H1 (cell line): ENCODE measurements around the gene NR0B2. TPM values are rescaled to one million over a fixed set of nuclear protein-coding genes. Genes with fewer than 3 reads are reported as not detected.

ENCODE experiments used
- CTCF ChIA-PET: fragments of 300-600 bp; sonication (Branson Sonifier 250); formaldehyde crosslinking; loops from one replicate; lab custom pipeline; 2021; ENCODE audit not compliant: partially characterized antibody; lab: Charles Lee
- POLR2A ChIA-PET: fragments of 300-600 bp; sonication (Branson Sonifier 250); formaldehyde crosslinking; loops from one replicate; lab custom pipeline; 2021; ENCODE audit warnings: inconsistent platforms; ENCODE audit not compliant: partially characterized antibody; lab: Charles Lee
- DNase-seq, 2 experiments: peaks; one replicate each; pipeline versions ENCODE4 v3.0.0 to v3.0.0-alpha.2; 2010 to 2022; ENCODE audit warnings: low spot score in 2 of 2, low read depth in 1 of 2, mixed read lengths in 1 of 2
- FAIRE-seq: peaks from 2 replicates; lab custom pipeline; 2011; peaks lifted over from hg19 to GRCh38; lab: Jason Lieb, UNC
- H2AFZ ChIP-seq: 2 replicates; pipeline ENCODE4 v1.8.1; 2012; ENCODE audit warnings: low read length, inconsistent platforms
- H2AK5ac ChIP-seq: 2 replicates; pipeline ENCODE4 v1.6.1; 2013; ENCODE audit warnings: low read depth, low read length
- H2BK120ac ChIP-seq: replicated peaks from 2 replicates; pipeline ENCODE3; 2013; ENCODE audit warnings: low read depth, low read length, inconsistent platforms
- H2BK12ac ChIP-seq: 2 replicates; pipeline ENCODE4 v1.6.1; 2013; ENCODE audit warnings: low read depth, low read length
- H2BK15ac ChIP-seq: 2 replicates; pipeline ENCODE4 v1.6.1; 2013; ENCODE audit warnings: low read length
- H2BK20ac ChIP-seq: 2 replicates; pipeline ENCODE4 v1.6.1; 2013; ENCODE audit warnings: low read length
- H2BK5ac ChIP-seq: 2 replicates; pipeline ENCODE4 v1.6.1; 2013; ENCODE audit warnings: low read depth, low read length
- H3K14ac ChIP-seq: 2 replicates; pipeline ENCODE4 v1.6.1; 2013; ENCODE audit warnings: inconsistent platforms; ENCODE audit not compliant: insufficient read length
- H3K18ac ChIP-seq: 2 replicates; pipeline ENCODE4 v1.6.1; 2013; ENCODE audit warnings: low read length; ENCODE audit errors: extremely low read depth
- H3K23ac ChIP-seq: 2 replicates; pipeline ENCODE4 v1.6.1; 2013; ENCODE audit warnings: inconsistent platforms; ENCODE audit not compliant: insufficient read length
- H3K23me2 ChIP-seq: 2 replicates; pipeline ENCODE4 v1.6.1; 2013; ENCODE audit warnings: low read depth, low read length
- H3K27ac ChIP-seq: 2 replicates; pipeline ENCODE4 v1.6.1; 2011; ENCODE audit warnings: low read depth, low read length, inconsistent platforms
- H3K27me3 ChIP-seq, 4 experiments: replicated peaks in 1 of 4; 1 replicate in 1 of 4; 2 replicates in 3 of 4; pipeline versions ENCODE4 v1.6.1 to v1.8.1; 2011 to 2013; ENCODE audit warnings: low read length in 3 of 4, mild to moderate bottlenecking in 3 of 4, inconsistent platforms in 2 of 4, mixed read lengths in 2 of 4, moderate library complexity in 1 of 4; ENCODE audit not compliant: control insufficient read depth in 3 of 4, insufficient read depth in 3 of 4; ENCODE audit errors: extremely low read depth in 1 of 4
- H3K36me3 ChIP-seq, 4 experiments: 2 replicates each; pipeline versions ENCODE4 v1.6.1 to v1.8.1; 2011 to 2013; ENCODE audit warnings: mild to moderate bottlenecking in 4 of 4, low read length in 3 of 4, moderate library complexity in 2 of 4, control low read depth in 1 of 4, inconsistent platforms in 1 of 4; ENCODE audit not compliant: insufficient read depth in 4 of 4, control insufficient read depth in 2 of 4
- H3K4ac ChIP-seq: replicated peaks from 2 replicates; pipeline ENCODE3; 2013; ENCODE audit warnings: low read length, low read depth, mixed read lengths, inconsistent platforms; ENCODE audit not compliant: insufficient read length
- H3K4me1 ChIP-seq, 4 experiments: replicated peaks in 1 of 4; 1 replicate in 1 of 4; 2 replicates in 3 of 4; pipeline versions ENCODE4 v1.6.1 to v1.8.1; 2011 to 2013; ENCODE audit warnings: low read length in 3 of 4, inconsistent platforms in 2 of 4, mixed read lengths in 1 of 4; ENCODE audit not compliant: insufficient read depth in 4 of 4, control insufficient read depth in 3 of 4
- H3K4me2 ChIP-seq, 2 experiments: 2 replicates each; pipeline versions ENCODE4 v1.6.1 to v1.8.1; 2011 to 2013; ENCODE audit warnings: low read depth in 2 of 2, low read length in 2 of 2, control low read depth in 1 of 2, inconsistent platforms in 1 of 2, mild to moderate bottlenecking in 1 of 2; ENCODE audit not compliant: insufficient read depth in 1 of 2
- H3K4me3 ChIP-seq, 4 experiments: fragments of 200-600, 300-600 bp in 1 of 4; sonication (generic), shearing (Covaris generic), sonication (Bioruptor Twin) in 1 of 4; 2 replicates each; pipeline versions ENCODE4 v1.5.1 to v1.8.1; 2011 to 2016; ENCODE audit warnings: low read length in 4 of 4, low read depth in 3 of 4, control low read depth in 2 of 4, inconsistent platforms in 2 of 4, mild to moderate bottlenecking in 2 of 4, mixed read lengths in 1 of 4, moderate library complexity in 1 of 4; ENCODE audit not compliant: insufficient read depth in 2 of 4; ENCODE audit errors: extremely low read depth in 1 of 4
- H3K56ac ChIP-seq: replicated peaks from 2 replicates; pipeline ENCODE3; 2013; ENCODE audit warnings: low read depth, mild to moderate bottlenecking, mixed read lengths, low read length, inconsistent platforms; ENCODE audit not compliant: insufficient read length
- H3K79me1 ChIP-seq: 2 replicates; pipeline ENCODE4 v1.6.1; 2013; ENCODE audit warnings: low read depth, low read length, control low read depth
- H3K79me2 ChIP-seq, 2 experiments: 2 replicates each; pipeline versions ENCODE4 v1.6.1 to v1.8.1; 2012 to 2013; ENCODE audit warnings: low read length in 2 of 2, mild to moderate bottlenecking in 2 of 2, inconsistent platforms in 1 of 2; ENCODE audit not compliant: insufficient read depth in 2 of 2, control insufficient read depth in 1 of 2
- H3K9ac ChIP-seq, 4 experiments: replicated peaks in 1 of 4; 1 replicate in 1 of 4; 2 replicates in 3 of 4; pipeline versions ENCODE4 v1.6.1 to v1.8.1; 2011 to 2013; ENCODE audit warnings: low read depth in 3 of 4, low read length in 3 of 4, control low read depth in 2 of 4, mild to moderate bottlenecking in 2 of 4, moderate library complexity in 2 of 4, inconsistent platforms in 1 of 4; ENCODE audit errors: extremely low read depth in 1 of 4
- H3K9me3 ChIP-seq, 2 experiments: 2 replicates each; pipeline versions ENCODE4 v1.6.1 to v1.8.1; 2012 to 2013; ENCODE audit warnings: mild to moderate bottlenecking in 2 of 2, moderate library complexity in 2 of 2, control low read depth in 1 of 2, inconsistent platforms in 1 of 2, low read depth in 1 of 2, low read length in 1 of 2, mixed read lengths in 1 of 2; ENCODE audit not compliant: insufficient read depth in 2 of 2
- H4K20me1 ChIP-seq, 2 experiments: replicated peaks in 1 of 2; 2 replicates each; pipeline versions ENCODE3 to v1.8.1; 2011 to 2013; ENCODE audit warnings: inconsistent platforms in 2 of 2, low read length in 2 of 2, mild to moderate bottlenecking in 1 of 2; ENCODE audit not compliant: insufficient read depth in 2 of 2, control insufficient read depth in 1 of 2
- H4K5ac ChIP-seq: 2 replicates; pipeline ENCODE4 v1.6.1; 2013; ENCODE audit warnings: low read length, low read depth, mixed read lengths, inconsistent platforms; ENCODE audit not compliant: insufficient read length
- H4K8ac ChIP-seq: 2 replicates; pipeline ENCODE4 v1.8.0; 2013; ENCODE audit warnings: mild to moderate bottlenecking, moderate library complexity, low read length, inconsistent platforms; ENCODE audit not compliant: insufficient read depth; ENCODE audit errors: extremely low read depth
- H4K91ac ChIP-seq: replicated peaks from 2 replicates; pipeline ENCODE3; 2013; ENCODE audit warnings: low read length, mixed read lengths, inconsistent platforms; ENCODE audit not compliant: insufficient read length
- ATF2 ChIP-seq: IDR thresholded peaks from 2 replicates; pipeline ENCODE4 v1.6.1; 2012; ENCODE audit warnings: low read length, inconsistent platforms
- ATF3 ChIP-seq: IDR thresholded peaks from 2 replicates; pipeline ENCODE4 v1.6.1; 2011; ENCODE audit warnings: low read depth, mild to moderate bottlenecking, low read length; ENCODE audit not compliant: insufficient read depth
- BACH1 ChIP-seq: IDR thresholded peaks from 2 replicates; pipeline ENCODE4 v1.6.1; 2012; ENCODE audit warnings: low read length, improper control_type of control experiment
- BCL11A ChIP-seq, 2 experiments: IDR thresholded peaks; one replicate each; pipeline ENCODE4 v1.6.1; 2011; ENCODE audit warnings: low read depth in 2 of 2, low read length in 2 of 2, mild to moderate bottlenecking in 2 of 2
- CHD2 ChIP-seq: IDR thresholded peaks from 2 replicates; pipeline ENCODE4 v1.6.1; 2012; ENCODE audit warnings: low read length, improper control_type of control experiment
- CREB1 ChIP-seq: IDR thresholded peaks from 2 replicates; pipeline ENCODE4 v1.6.1; 2012; ENCODE audit warnings: inconsistent platforms
- EGR1 ChIP-seq: IDR thresholded peaks from 2 replicates; pipeline ENCODE4 v1.6.1; 2011; ENCODE audit warnings: low read depth, low read length, borderline replicate concordance
- EZH2 ChIP-seq: fragments of 200-600 bp; sonication (generic); IDR thresholded peaks from 2 replicates; pipeline ENCODE4 v1.7.1; 2012; ENCODE audit warnings: low read depth, mild to moderate bottlenecking, moderate library complexity, low read length, inconsistent platforms; ENCODE audit not compliant: severe bottlenecking
- FOSL1 ChIP-seq: IDR thresholded peaks from 2 replicates; pipeline ENCODE4 v1.6.1; 2011; ENCODE audit warnings: mild to moderate bottlenecking, low read depth, low read length, moderate library complexity; ENCODE audit not compliant: insufficient read depth
- RAD21 ChIP-seq, 2 experiments: IDR thresholded peaks in 1 of 2; conservative IDR thresholded peaks in 1 of 2; 2 replicates each; pipeline ENCODE4 v1.6.1; 2011; ENCODE audit warnings: low read depth in 2 of 2, low read length in 2 of 2, improper control_type of control experiment in 1 of 2, inconsistent platforms in 1 of 2, mild to moderate bottlenecking in 1 of 2, moderate library complexity in 1 of 2
- SP2 ChIP-seq: IDR thresholded peaks from 2 replicates; pipeline ENCODE4 v1.6.1; 2012; ENCODE audit warnings: mild to moderate bottlenecking, low read length, inconsistent platforms
- SP4 ChIP-seq: IDR thresholded peaks from 2 replicates; pipeline ENCODE4 v1.6.1; 2012; ENCODE audit warnings: low read length, inconsistent platforms
- WGBS, 2 experiments: shearing (Covaris generic) in 1 of 2; methylation state at CpG; one replicate each; pipeline versions ENCODE4 v1.1.6 to v1.1.7; 2013 to 2015; ENCODE audit warnings: low lambda C conversion rate in 2 of 2, mixed read lengths in 2 of 2, inconsistent platforms in 1 of 2, low coverage in 1 of 2, missing lambda C conversion rate in 1 of 2; ENCODE audit not compliant: insufficient replicate concordance in 2 of 2, insufficient coverage in 1 of 2, insufficient read length in 1 of 2; ENCODE audit errors: extremely low coverage in 1 of 2, missing lambda C conversion rate in 1 of 2; 5-methylcytosine and 5-hydroxymethylcytosine counted together
- polyA plus RNA-seq, 7 experiments: library from polyadenylated mRNA; depleted of rRNA in 3 of 7; stranded (reverse) in 5 of 7; unstranded in 2 of 7; fragments of >200 nt in 5 of 7; fragments of 200-250 nt in 2 of 7; gene quantifications; 1 replicate in 5 of 7; 2 replicates in 1 of 7; 4 replicates in 1 of 7; pipeline versions ENCODE4 v1.2.1 to v1.2.3, GENCODE V29; 2011 to 2013; ENCODE audit warnings: missing spikeins in 2 of 7, mixed read lengths in 2 of 7
- total RNA-seq: library from RNA; stranded (reverse); fragmentation: NEBNext Ultra II Directional; extraction: Animal tissue kit (Norgen Biotek cat#: 25700); gene quantifications from 2 replicates; pipeline ENCODE4 v1.2.1, GENCODE V29; 2021

The NR0B2 gene
- total and polyA plus RNA-seq, 2 of the 8 experiments (the other 6 are each of a cell fraction or from before 2014, with no cell fraction given) = not detected

- no peak for DNase-seq
- no peak overlapping the region for H2BK20ac ChIP-seq
- H3K56ac ChIP-seq = no peak overlapping the region
- no peak overlapping the region for H3K4ac ChIP-seq
- FAIRE-seq = no peak
- no peaks in the 10 kb centered on the region for H3K27me3 ChIP-seq
- H4K8ac ChIP-seq = no peak overlapping the region
- no peak overlapping the region for H3K4me3 ChIP-seq
- no peak overlapping the region for H4K91ac ChIP-seq
- H3K9me3 ChIP-seq = no peaks in the 10 kb centered on the region
- H2BK120ac ChIP-seq = no peak overlapping the region
- no peak overlapping the region for H3K4me2 ChIP-seq
- H3K18ac ChIP-seq = no peak overlapping the region
- no peaks in the 10 kb centered on the region for H3K79me1 ChIP-seq
- no peaks in the 10 kb centered on the region for H3K79me2 ChIP-seq
- no peak overlapping the region for H3K23ac ChIP-seq
- no peak overlapping the region for H3K14ac ChIP-seq
- no peak overlapping the region for H2AK5ac ChIP-seq
- H2BK5ac ChIP-seq = no peak overlapping the region
- no peak overlapping the region for H3K9ac ChIP-seq
- H3K23me2 ChIP-seq = no peaks in the 10 kb centered on the region
- H2BK15ac ChIP-seq = no peak overlapping the region
- H4K5ac ChIP-seq = no peak overlapping the region
- no peak overlapping the region for H2BK12ac ChIP-seq
- 95% methylated on average over 8 of the region's 8 CpGs; no CpG with 5 or more reads in 1 of the 2 experiments for WGBS, 2 experiments
- H3K4me1 ChIP-seq = no peaks in the 10 kb centered on the region
- ChIA-PET POLR2A (interaction anchor here (0.6 to 5.3 kb wide), 11 partner anchors 9 to 362 kb away, joined by 3 to 26 read pairs (median 6); partner anchors contain the start of genes GPATCH3, GPN2 and KDF1), CTCF (interaction anchor here (0.6 to 1.5 kb wide), 6 partner anchors 9 to 161 kb away, joined by 3 to 4 read pairs (median 3); no protein-coding TSS in a partner anchor)
- peaks cover 0 to 27% (median 6%) of the 10 kb centered on the region in 4 experiments; a peak in 6 of 8 replicates for H3K36me3 ChIP-seq
- peaks cover 0 to 6% of the 10 kb centered on the region in 2 experiments for H4K20me1 ChIP-seq
- H3K27ac ChIP-seq = no peak overlapping the region
- no peak overlapping the region for H2AFZ ChIP-seq
- TF ChIP-seq ATF2 (no peak), SP2 (no peak), SP4 (no peak), BCL11A (IDR thresholded peaks at IDR 0.05; ENCODE audit: low read depth in 2 of 2, low read length in 2 of 2) (no peak), EZH2 (no peak), EGR1 (no peak), CHD2 (no peak), FOSL1 (no peak), ATF3 (no peak), BACH1 (no peak), CREB1 (no peak), RAD21 (IDR thresholded peaks at IDR 0.05 in 1 of 2, conservative IDR thresholded peaks at IDR 0.05 in 1 of 2; ENCODE audit: low read depth in 2 of 2, low read length in 2 of 2) (no peak)
Measured at GRCh38 chr1:26950602-26951001, 36.8 kb upstream of the NR0B2 start.
